Measurements from ENCODE around the gene FIGNL2. TPM values are rescaled to one million over a fixed set of nuclear protein-coding genes. Genes with fewer than 3 reads are reported as not detected.

Gene FIGNL2
- polyA plus RNA-seq, 2 of the 4 experiments (the other 2 are of a cell fraction), result 0.26 to 0.46 TPM

GRCh38 chr12:51811203-51812202 is 37.0 kb downstream of the FIGNL2 start:
- CTCF ChIA-PET, result interaction anchor here (1.7 to 10.5 kb wide), 4 partner anchors 9 to 390 kb away, joined by 3 to 155 read pairs (median 22); partner anchors contain the start of gene SLC4A8
- Histone ChIP-seq H3K4me3 (no peak overlapping the region), H3K4me2 (no peak overlapping the region), H3K9me3 (no peaks in the 10 kb centered on the region), H3K27ac (no peak overlapping the region), H3K4me1 (0 out of 3 replicates have a peak, but pooled peaks cover 3% of the 10 kb centered on the region)
- WGBS (ENCODE audit: missing lambda C conversion rate), result 71% methylated on average over 13 of the region's 13 CpGs
- DNase-seq (ENCODE audit: low read depth in 1 of 2, low spot score in 1 of 2) (no peak), ATAC-seq (no peak), FAIRE-seq (no peak)
- no peak for TF ChIP-seq HOXA7 (CRISPR knock-in tag; IDR thresholded peaks at IDR 0.05)
- TF ChIP-seq MAZ (IDR thresholded peaks at IDR 0.05; ENCODE audit: borderline replicate concordance, low read depth, low read length), result no peak
- no peak for TF ChIP-seq EHMT2 (IDR thresholded peaks at IDR 0.05; ENCODE audit: low read depth)
- POLR2A ChIA-PET, result no interaction called here

- no peaks in the 10 kb centered on the region for H3K9me3 ChIP-seq
- FAIRE-seq (no peak), DNase-seq (ENCODE audit: low read depth in 1 of 2, low spot score in 1 of 2) (no peak), ATAC-seq (no peak)
- WGBS (ENCODE audit: missing lambda C conversion rate), result 71% methylated on average over 3 of the region's 3 CpGs
- TF ChIP-seq ZFP36 (IDR thresholded peaks at IDR 0.05; ENCODE audit: borderline replicate concordance, partially characterized antibody) (no peak), POLR2A (IDR thresholded peaks at IDR 0.05; ENCODE audit: low read length) (no peak), PHF8 (IDR thresholded peaks at IDR 0.05; ENCODE audit: borderline replicate concordance, low read depth) (no peak), POLR2AphosphoS2 (conservative IDR thresholded peaks at IDR 0.05; ENCODE audit: low read length) (no peak), BCL3 (IDR thresholded peaks at IDR 0.05) (no peak), REST (IDR thresholded peaks at IDR 0.05) (no peak), CHD4 (IDR thresholded peaks at IDR 0.05; ENCODE audit: borderline replicate concordance) (no peak), RFX5 (IDR thresholded peaks at IDR 0.05) (no peak), CEBPB (IDR thresholded peaks at IDR 0.05) (no peak), HOXB5 (CRISPR knock-in tag; IDR thresholded peaks at IDR 0.05) (no peak), JUN (IDR thresholded peaks at IDR 0.05) (no peak), EP300 (IDR thresholded peaks at IDR 0.05) (no peak), ZC3H11A (IDR thresholded peaks at IDR 0.05) (no peak), NR3C1 (IDR thresholded peaks at IDR 0.05) (no peak), HEYL (CRISPR knock-in tag; IDR thresholded peaks at IDR 0.05) (no peak)
- no peak overlapping the region for H3K4me3 ChIP-seq
- H3K27ac ChIP-seq, result no peak overlapping the region
- H3K4me2 ChIP-seq, result no peak overlapping the region
- H3K4me1 ChIP-seq, result no peaks in the 10 kb centered on the region
- ChIA-PET CTCF (interaction anchor here (0.8 to 2.0 kb wide), 3 partner anchors 12 to 388 kb away, joined by 4 to 6 read pairs (median 4); no protein-coding TSS in a partner anchor), POLR2A (no interaction called here)
Observed at GRCh38 chr12:51809193-51809592, 39.3 kb downstream of the FIGNL2 start.

- 82% methylated on average over 16 of the region's 16 CpGs for WGBS (ENCODE audit: missing lambda C conversion rate)
- FAIRE-seq (no peak), ATAC-seq (no peak), DNase-seq (ENCODE audit: low read depth in 1 of 2, low spot score in 1 of 2) (no peak)
- POLR2A ChIA-PET, result no interaction called here
- CTCF ChIA-PET, result interaction anchor here (0.8 to 1.3 kb wide), 4 partner anchors 9 to 274 kb away, joined by 3 read pairs; no protein-coding TSS in a partner anchor
- no peak overlapping the region for H3K4me3 ChIP-seq
- TF ChIP-seq RARB (CRISPR knock-in tag; IDR thresholded peaks at IDR 0.05) (no peak), RFX5 (IDR thresholded peaks at IDR 0.05) (no peak), MAFK (IDR thresholded peaks at IDR 0.05; ENCODE audit: partially characterized antibody) (no peak), KDM1A (IDR thresholded peaks at IDR 0.05; ENCODE audit: low read depth) (no peak), KDM5A (IDR thresholded peaks at IDR 0.05) (no peak), BHLHE40 (IDR thresholded peaks at IDR 0.05; ENCODE audit: low read depth, low read length) (no peak), FOSL2 (IDR thresholded peaks at IDR 0.05) (no peak), FOSL2 (CRISPR knock-in tag; IDR thresholded peaks at IDR 0.05) (no peak), HEYL (CRISPR knock-in tag; IDR thresholded peaks at IDR 0.05) (no peak), E2F6 (IDR thresholded peaks at IDR 0.05; ENCODE audit: borderline replicate concordance, low read depth) (no peak), ESRRA (IDR thresholded peaks at IDR 0.05; ENCODE audit: borderline replicate concordance, low read length) (no peak), ELK1 (IDR thresholded peaks at IDR 0.05; ENCODE audit: low read depth, low read length) (no peak), CBX2 (IDR thresholded peaks at IDR 0.05; ENCODE audit: borderline replicate concordance, low read depth) (no peak)
- no peaks in the 10 kb centered on the region for H3K9me3 ChIP-seq
- H3K27ac ChIP-seq, result no peak overlapping the region
- H3K4me1 ChIP-seq, result no peaks in the 10 kb centered on the region
- H3K4me2 ChIP-seq, result no peak overlapping the region
Observed at GRCh38 chr12:51806896-51807295, 41.6 kb downstream of the FIGNL2 start.

All from A549 (cell line).